ENCODE data around the gene CNTN1.

DNA sequence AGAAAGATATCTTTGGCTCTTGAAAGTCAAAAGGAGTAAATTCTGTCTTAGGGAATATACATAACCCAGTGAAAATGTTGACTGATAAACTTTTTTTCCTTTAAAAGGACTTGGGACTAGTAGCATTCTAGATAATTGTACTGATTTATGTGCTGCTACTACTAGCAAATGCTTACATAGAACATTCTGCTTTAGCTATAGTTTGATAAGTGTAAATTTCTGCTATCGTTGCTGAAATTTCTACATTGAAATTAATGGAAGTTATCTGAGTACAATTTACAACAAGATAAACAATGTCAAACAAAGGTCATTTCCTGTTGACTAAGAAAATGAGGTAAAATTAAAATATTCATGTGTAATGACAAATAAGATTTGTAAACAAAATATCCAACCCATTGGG is 48.3 kb upstream of the CNTN1 start:
- TF ChIP-seq FOXM1 (IDR thresholded peaks at IDR 0.05; ENCODE audit: borderline replicate concordance) = no peak
- no peak for TF ChIP-seq SUZ12 (IDR thresholded peaks at IDR 0.05)
- no peak for TF ChIP-seq FOXK2 (IDR thresholded peaks at IDR 0.05)
- TF ChIP-seq BHLHE40 (IDR thresholded peaks at IDR 0.05; ENCODE audit: borderline replicate concordance) = no peak
- no peak for TF ChIP-seq ARNT (IDR thresholded peaks at IDR 0.05)
- TF ChIP-seq L3MBTL2 (conservative IDR thresholded peaks at IDR 0.05) = no peak
- no peak for TF ChIP-seq HDGF (IDR thresholded peaks at IDR 0.05; ENCODE audit: borderline replicate concordance)
- no peak for TF ChIP-seq SP1 (IDR thresholded peaks at IDR 0.05)

All from HEK293T (cell line).